T-helper 17 cell (primary cell): ENCODE measurements around the gene SKAP2. TPM values are rescaled to one million over a fixed set of nuclear protein-coding genes. Genes with fewer than 3 reads are reported as not detected.
A peak's percentile ranks its signal among the peaks of the same experiment; 100 is the strongest.

ENCODE experiments used
- ATAC-seq: fragments of 150-1000 bp; cut with Tn5 transposase; 2 replicates; pipeline ENCODE4 v1.10.0; 2021; ENCODE audit warnings: mild to moderate bottlenecking, moderate library complexity
- DNase-seq, 3 donors: peaks; one replicate each; pipeline versions ENCODE4 v3.0.0 to v3.0.0-alpha.2; 2020 to 2021
- H3K9me3 ChIP-seq: one replicate; pipeline ENCODE4 v1.7.0; 2013; ENCODE audit warnings: low read length, mild to moderate bottlenecking; ENCODE audit not compliant: control insufficient read depth, poor library complexity, severe bottlenecking
- H3K27ac Mint-ChIP-seq: one replicate; pipeline ENCODE4 v1.8.0; 2022; ENCODE audit warnings: mild to moderate bottlenecking, moderate library complexity, mixed read lengths
- H3K27me3 Mint-ChIP-seq: one replicate; pipeline ENCODE4 v1.8.0; 2022; ENCODE audit warnings: mixed read lengths
- H3K36me3 Mint-ChIP-seq: one replicate; pipeline ENCODE4 v1.8.0; 2022; ENCODE audit warnings: low read depth, mixed read lengths
- H3K4me1 Mint-ChIP-seq: one replicate; pipeline ENCODE4 v1.8.0; 2022; ENCODE audit warnings: mild to moderate bottlenecking, mixed read lengths
- H3K4me3 Mint-ChIP-seq: one replicate; pipeline ENCODE4 v1.8.0; 2022; ENCODE audit warnings: mild to moderate bottlenecking, moderate library complexity, mixed read lengths
- total RNA-seq, 4 donors: library from RNA in 2 of 4; stranded (reverse) in 2 of 4; gene quantifications; one replicate each; pipeline ENCODE4 v1.2.3 and lab custom pipeline; 2022 to 2026

SKAP2 gene
- total RNA-seq, 2 donors from 2014 or later: 5.6 to 13.7 TPM

DNA sequence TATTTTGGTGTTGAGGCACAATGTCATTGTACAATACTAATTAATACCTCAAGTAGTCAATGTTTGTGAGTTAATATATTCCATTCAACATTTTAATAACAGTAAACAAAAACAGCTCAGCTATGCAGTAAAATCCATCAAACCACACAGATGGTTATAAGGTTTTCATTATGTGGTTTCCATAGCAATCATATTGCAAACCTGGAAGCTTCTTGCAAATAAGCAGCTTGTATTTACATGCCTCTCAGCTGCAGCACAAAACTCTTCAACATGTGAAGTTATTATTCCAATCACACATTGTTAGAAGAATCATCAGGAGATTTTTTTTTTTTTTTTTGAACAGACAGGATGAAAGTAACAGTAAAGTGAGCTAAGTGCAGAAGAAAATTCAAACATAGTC lies 170.2 kb downstream of the SKAP2 start:
- no peak for ATAC-seq
- Mint-ChIP-seq H3K4me1 (no peaks in the 10 kb centered on the region), H3K4me3 (no peak overlapping the region), H3K27ac (no peak overlapping the region), H3K27me3 (peaks cover 16% of the 10 kb centered on the region), H3K36me3 (no peaks in the 10 kb centered on the region)
- DNase-seq: no peak
- no peaks in the 10 kb centered on the region for H3K9me3 ChIP-seq

- Mint-ChIP-seq H3K4me3 (no peak overlapping the region), H3K36me3 (no peaks in the 10 kb centered on the region), H3K27me3 (peaks cover 20% of the 10 kb centered on the region), H3K27ac (no peak overlapping the region), H3K4me1 (no peaks in the 10 kb centered on the region)
- H3K9me3 ChIP-seq: no peaks in the 10 kb centered on the region
- DNase-seq: no peak
- ATAC-seq: no peak
Observed at GRCh38 chr7:26691886-26692285, 172.5 kb downstream of the SKAP2 start.

- Mint-ChIP-seq H3K4me1 (no peaks in the 10 kb centered on the region), H3K4me3 (peak overlapping the region; percentile 41), H3K27me3 (peaks cover 20% of the 10 kb centered on the region), H3K27ac (no peak overlapping the region), H3K36me3 (no peaks in the 10 kb centered on the region)
- no peaks in the 10 kb centered on the region for H3K9me3 ChIP-seq
- ATAC-seq: no peak
- DNase-seq: no peak
Observed at GRCh38 chr7:26691406-26691805, 173.0 kb downstream of the SKAP2 start.

GRCh38 chr7:26690135-26690805 lies 174.1 kb downstream of the SKAP2 start:
- Mint-ChIP-seq H3K4me3 (no peak overlapping the region), H3K27me3 (peaks cover 26% of the 10 kb centered on the region), H3K27ac (no peak overlapping the region), H3K4me1 (no peaks in the 10 kb centered on the region), H3K36me3 (no peaks in the 10 kb centered on the region)
- H3K9me3 ChIP-seq: no peaks in the 10 kb centered on the region
- DNase-seq (no peak), ATAC-seq (no peak)

GRCh38 chr7:26688936-26689506 lies 175.4 kb downstream of the SKAP2 start:
- Mint-ChIP-seq H3K36me3 (no peaks in the 10 kb centered on the region), H3K27me3 (peaks cover 38% of the 10 kb centered on the region), H3K4me3 (no peak overlapping the region), H3K4me1 (no peaks in the 10 kb centered on the region), H3K27ac (no peak overlapping the region)
- DNase-seq: no peak
- no peak for ATAC-seq
- no peaks in the 10 kb centered on the region for H3K9me3 ChIP-seq

DNA sequence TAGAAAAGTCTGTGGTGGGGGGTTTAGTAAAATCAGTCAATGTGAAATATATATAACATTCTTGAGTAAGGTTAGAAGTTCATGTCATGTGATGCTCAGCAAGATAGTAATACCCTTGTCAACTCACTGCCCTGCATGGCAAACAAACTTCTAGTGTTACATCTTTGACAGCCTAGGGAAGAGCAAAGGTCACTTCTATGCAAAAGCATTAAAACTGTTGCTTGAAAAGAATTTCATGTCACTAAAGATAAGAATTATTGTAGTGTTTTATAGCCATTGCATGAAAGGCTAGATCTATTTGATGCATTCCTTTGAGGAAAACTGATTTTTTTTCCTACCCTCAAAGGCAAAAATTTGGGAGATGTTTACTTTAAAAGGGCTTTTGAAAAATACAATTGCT lies 176.0 kb downstream of the SKAP2 start:
- H3K4me1 Mint-ChIP-seq: no peaks in the 10 kb centered on the region
- H3K9me3 ChIP-seq: no peaks in the 10 kb centered on the region
- peaks cover 44% of the 10 kb centered on the region for H3K27me3 Mint-ChIP-seq
- no peaks in the 10 kb centered on the region for H3K36me3 Mint-ChIP-seq
- H3K4me3 Mint-ChIP-seq: no peak overlapping the region
- DNase-seq: no peak
- no peak overlapping the region for H3K27ac Mint-ChIP-seq
- ATAC-seq: no peak

DNA sequence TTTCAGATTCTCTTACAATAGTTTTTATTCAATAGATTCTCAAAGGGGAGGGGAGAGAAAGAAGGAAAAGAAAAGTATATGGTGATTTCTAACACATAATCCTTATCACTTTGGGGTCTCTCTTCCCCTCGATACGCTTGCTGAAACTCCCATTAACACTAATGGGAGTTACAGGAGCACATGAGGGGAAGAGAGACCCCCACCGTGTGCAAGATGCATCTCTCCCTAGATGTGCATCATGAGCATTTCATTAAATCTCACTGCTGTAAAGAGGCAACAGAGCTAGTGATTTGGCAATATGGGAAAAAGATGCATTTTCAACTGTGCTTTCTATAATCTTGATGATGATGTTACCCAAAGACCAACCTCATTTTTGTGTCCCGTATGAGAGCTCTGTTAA lies 177.4 kb downstream of the SKAP2 start:
- H3K27ac Mint-ChIP-seq: no peak overlapping the region
- H3K9me3 ChIP-seq: no peaks in the 10 kb centered on the region
- ATAC-seq: no peak
- no peak overlapping the region for H3K4me3 Mint-ChIP-seq
- no peak for DNase-seq
- H3K36me3 Mint-ChIP-seq: no peaks in the 10 kb centered on the region
- no peaks in the 10 kb centered on the region for H3K4me1 Mint-ChIP-seq
- H3K27me3 Mint-ChIP-seq: peaks cover 46% of the 10 kb centered on the region

DNA sequence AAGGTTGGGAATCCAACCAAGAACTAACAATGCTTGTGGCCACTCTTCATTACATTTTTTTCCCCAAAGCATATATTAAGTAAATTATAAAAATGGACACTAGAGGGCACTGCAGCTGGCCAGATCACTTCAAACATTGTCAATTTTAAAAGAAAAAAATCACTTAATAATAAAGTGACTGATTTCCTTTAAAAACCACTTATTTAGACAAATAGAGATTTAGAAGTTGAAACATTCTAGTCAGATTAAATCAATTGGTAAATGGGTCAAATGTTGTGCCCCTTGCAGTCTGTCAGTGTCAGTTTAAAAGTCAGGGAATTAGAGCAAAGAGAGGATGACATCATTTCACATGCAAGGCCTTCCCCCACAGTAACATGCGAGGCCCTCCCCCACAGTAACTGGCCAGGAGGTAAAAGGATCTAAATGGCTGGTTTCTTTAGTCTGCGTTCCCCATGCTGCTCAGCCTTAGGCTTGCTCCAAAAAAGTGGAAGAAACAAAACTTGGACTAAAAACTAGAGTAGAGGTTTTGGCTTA lies 177.9 kb downstream of the SKAP2 start:
- no peaks in the 10 kb centered on the region for H3K9me3 ChIP-seq
- Mint-ChIP-seq H3K4me1 (no peaks in the 10 kb centered on the region), H3K27me3 (peaks cover 41% of the 10 kb centered on the region), H3K27ac (no peak overlapping the region), H3K4me3 (no peak overlapping the region), H3K36me3 (no peaks in the 10 kb centered on the region)
- peak; percentile 50 for ATAC-seq
- no peak for DNase-seq

DNA sequence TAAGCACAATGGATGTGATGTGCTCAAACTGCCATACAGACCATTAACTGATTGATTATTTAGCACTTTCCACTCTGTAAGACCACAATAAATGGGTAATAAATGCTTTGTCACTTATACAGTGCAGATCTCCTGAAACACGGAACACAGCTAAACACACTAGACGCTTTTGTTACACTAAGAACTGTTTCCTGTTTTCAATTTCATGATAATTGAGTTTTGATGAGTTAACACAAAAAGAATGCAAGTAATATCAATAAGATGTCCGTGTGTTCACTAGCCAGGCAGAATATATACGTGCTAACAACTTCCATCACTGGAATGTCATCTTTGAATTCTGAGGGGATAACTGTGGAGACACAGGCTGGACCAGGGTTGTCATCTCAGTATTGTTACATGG lies 178.8 kb downstream of the SKAP2 start:
- H3K9me3 ChIP-seq: no peaks in the 10 kb centered on the region
- no peak overlapping the region for H3K4me3 Mint-ChIP-seq
- no peaks in the 10 kb centered on the region for H3K36me3 Mint-ChIP-seq
- H3K4me1 Mint-ChIP-seq: no peaks in the 10 kb centered on the region
- H3K27me3 Mint-ChIP-seq: peaks cover 35% of the 10 kb centered on the region
- DNase-seq (no peak), ATAC-seq (no peak)
- no peak overlapping the region for H3K27ac Mint-ChIP-seq

- Mint-ChIP-seq H3K27me3 (peaks cover 33% of the 10 kb centered on the region), H3K4me1 (no peaks in the 10 kb centered on the region), H3K4me3 (no peak overlapping the region), H3K36me3 (no peaks in the 10 kb centered on the region), H3K27ac (no peak overlapping the region)
- no peak for DNase-seq
- no peak for ATAC-seq
- no peaks in the 10 kb centered on the region for H3K9me3 ChIP-seq
Observed at GRCh38 chr7:26684447-26684846, 179.9 kb downstream of the SKAP2 start.

DNA sequence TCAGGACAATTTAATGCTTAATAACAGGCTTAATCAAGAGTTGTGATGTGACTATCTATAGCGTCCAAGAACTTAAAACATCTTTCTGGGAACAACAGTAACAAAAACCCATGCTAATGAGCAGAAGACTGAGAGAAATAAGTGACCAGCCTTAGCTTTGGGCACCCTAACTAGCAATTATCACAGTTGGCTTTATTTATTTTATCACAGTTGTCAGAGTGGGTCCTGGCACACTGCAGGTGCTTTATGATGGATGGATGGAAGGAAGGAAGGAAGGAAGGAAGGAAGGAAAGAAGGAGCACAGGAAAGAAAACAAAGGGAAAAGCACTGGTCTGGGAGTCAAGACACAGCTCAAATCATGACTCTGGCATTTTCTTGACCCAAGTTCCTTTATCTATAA lies 181.1 kb downstream of the SKAP2 start:
- DNase-seq: no peak
- Mint-ChIP-seq H3K27me3 (peaks cover 41% of the 10 kb centered on the region), H3K27ac (no peak overlapping the region), H3K4me3 (no peak overlapping the region), H3K36me3 (no peaks in the 10 kb centered on the region), H3K4me1 (no peaks in the 10 kb centered on the region)
- no peaks in the 10 kb centered on the region for H3K9me3 ChIP-seq
- ATAC-seq: no peak

DNA sequence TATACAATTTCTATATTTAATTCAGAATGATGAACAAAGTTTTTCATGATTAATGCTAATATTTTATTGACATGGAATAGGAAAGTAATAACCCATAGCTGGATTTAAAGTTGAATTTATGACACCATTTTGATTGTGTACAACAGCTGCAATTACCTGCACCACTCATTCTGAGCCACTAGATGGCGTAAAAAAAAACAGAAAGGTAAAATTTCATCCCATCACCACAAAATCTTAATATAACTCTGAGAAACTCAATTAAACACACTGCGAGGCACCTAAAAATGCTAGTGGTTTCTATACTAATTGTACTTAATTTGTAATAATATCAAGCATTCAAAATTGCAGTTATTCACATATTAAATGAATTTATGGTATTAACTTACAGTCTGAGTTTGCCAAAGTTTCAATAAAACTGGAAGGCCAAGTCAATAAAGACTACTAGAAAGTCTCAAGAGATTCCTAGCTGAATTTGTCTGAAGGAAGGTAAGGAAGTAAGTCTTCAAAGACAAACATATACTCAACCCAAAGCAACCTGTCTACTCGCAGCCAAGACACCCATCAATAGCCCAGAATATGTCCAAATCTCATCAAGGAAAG lies 182.5 kb downstream of the SKAP2 start:
- peak in 1 of 3 donors; percentile 8 for DNase-seq
- no peaks in the 10 kb centered on the region for H3K9me3 ChIP-seq
- peak; percentile 70 for ATAC-seq
- Mint-ChIP-seq H3K4me1 (no peaks in the 10 kb centered on the region), H3K27ac (no peak overlapping the region), H3K4me3 (no peak overlapping the region), H3K27me3 (peaks cover 37% of the 10 kb centered on the region), H3K36me3 (no peaks in the 10 kb centered on the region)

- Mint-ChIP-seq H3K4me1 (no peaks in the 10 kb centered on the region), H3K36me3 (peaks cover 4% of the 10 kb centered on the region), H3K27ac (no peak overlapping the region), H3K4me3 (no peak overlapping the region), H3K27me3 (peaks cover 42% of the 10 kb centered on the region)
- DNase-seq (no peak), ATAC-seq (no peak)
- H3K9me3 ChIP-seq: no peaks in the 10 kb centered on the region
Observed at GRCh38 chr7:26680587-26680986, 183.8 kb downstream of the SKAP2 start.
